GM21619 (cell line): ENCODE measurements around the gene ATAD1.

Experiments used
- ATAC-seq: cut with Tn5 transposase; IDR thresholded peaks from one replicate; pipeline ENCODE4 v1.9.1; 2021; ENCODE audit not compliant: unreplicated experiment

ATAD1 gene

GRCh38 chr10:87721781-87722180 lies 96.2 kb downstream of the ATAD1 start:
- no peak for ATAC-seq

DNA sequence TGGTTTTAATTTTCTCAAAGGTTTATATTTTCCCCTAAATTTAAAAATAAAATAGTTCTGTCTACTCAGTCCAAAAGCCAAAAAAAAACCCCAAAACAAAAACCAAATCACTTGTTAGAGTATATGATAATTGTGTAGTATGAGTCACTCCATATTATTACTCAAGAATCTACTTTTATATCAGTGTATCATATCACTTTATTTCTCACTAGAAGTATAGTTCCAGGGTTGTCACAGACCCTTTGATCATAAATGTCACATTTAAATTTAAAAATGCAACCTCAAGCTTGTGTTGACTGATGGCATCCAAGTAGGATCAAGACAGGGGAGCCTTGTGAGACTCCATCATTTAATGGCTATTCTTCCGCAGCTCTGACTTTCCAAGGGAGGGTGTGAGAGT lies 97.4 kb downstream of the ATAD1 start:
- no peak for ATAC-seq

DNA sequence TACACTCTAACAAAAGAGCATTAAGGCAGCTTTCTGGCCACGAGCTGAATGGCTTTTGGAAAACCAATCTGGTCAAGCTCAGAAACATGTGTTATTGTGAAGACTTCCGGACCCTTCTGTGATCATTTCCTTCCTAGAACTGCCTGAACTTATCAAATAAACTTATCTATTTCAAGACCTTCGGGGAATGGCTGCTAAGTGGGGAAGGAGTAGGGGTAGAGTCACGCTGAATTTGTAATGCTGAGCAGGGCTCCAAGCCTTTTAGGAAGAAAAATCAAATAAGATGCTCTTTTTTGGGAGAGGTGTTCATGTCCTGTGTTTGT lies 101.7 kb downstream of the ATAD1 start:
- ATAC-seq: no peak

- no peak for ATAC-seq
Measured at GRCh38 chr10:87715552-87716347, 102.3 kb downstream of the ATAD1 start.

GRCh38 chr10:87713707-87714106 lies 104.3 kb downstream of the ATAD1 start:
- ATAC-seq: no peak

DNA sequence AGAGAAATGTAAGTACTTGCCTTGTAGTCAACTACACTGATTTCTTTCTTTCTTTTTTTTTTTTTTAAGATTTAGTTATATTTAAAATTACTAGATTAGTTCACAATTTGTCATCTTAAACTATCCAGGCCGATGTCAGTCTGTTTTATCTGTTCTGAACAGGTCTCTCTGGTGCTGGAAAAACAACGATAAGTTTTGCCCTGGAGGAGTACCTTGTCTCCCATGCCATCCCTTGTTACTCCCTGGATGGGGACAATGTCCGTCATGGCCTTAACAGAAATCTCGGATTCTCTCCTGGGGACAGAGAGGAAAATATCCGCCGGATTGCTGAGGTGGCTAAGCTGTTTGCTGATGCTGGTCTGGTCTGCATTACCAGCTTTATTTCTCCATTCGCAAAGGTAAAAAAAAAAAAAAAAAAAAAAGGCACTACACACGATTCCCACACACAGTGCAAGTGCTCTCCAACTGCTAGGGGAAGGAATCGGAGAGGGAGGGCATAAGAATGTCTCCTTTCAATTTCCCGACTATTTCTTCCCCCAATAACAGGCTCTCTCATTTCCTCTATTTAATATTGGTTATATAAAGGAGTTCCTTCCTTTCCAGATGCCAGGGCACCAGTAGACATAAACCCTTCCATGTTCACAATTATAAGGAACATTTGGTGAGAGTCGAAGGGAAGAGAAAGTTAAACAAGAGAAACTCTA lies 105.0 kb downstream of the ATAD1 start:
- no peak for ATAC-seq

GRCh38 chr10:87707254-87707653 lies 110.8 kb downstream of the ATAD1 start:
- ATAC-seq: no peak

- ATAC-seq: no peak
Measured at GRCh38 chr10:87706731-87707130, 111.3 kb downstream of the ATAD1 start.

DNA sequence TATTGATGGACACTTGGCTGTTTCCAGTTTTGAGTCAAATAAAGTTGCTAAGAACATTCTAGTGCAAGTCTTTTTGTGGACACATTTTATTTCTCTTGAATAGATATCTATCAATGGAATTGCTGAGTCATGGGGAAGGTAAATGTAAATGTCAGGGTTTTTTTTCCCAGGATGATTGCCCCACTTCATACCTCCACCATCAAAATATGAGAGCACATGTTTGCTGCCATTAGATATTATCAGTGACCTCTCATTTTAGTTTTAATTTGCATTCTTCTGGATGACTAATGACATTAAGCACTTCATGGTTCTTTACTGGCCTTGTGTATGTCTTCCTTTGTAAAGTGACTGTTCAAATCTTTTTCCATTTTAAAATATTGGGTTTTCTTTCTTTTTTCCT lies 112.7 kb downstream of the ATAD1 start:
- no peak for ATAC-seq

DNA sequence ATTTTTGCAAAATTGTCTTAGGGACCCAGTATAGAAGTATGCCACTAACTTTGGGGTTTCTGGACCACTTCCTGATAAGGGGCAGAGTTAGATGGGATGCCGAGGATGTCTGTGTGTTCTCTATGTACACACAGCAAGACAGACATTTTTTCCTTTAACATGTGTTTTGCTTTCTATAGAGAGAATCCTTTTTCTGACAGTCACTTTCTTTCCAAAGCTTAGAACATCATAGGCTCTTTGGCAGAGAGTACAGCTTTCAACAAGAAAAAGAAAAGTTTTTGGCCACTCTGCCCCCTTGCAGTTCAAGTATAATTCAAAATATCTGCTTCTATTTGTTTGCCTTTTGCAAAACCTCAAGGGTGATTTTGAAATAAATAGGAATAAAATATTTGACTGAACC lies 114.3 kb downstream of the ATAD1 start:
- no peak for ATAC-seq

- ATAC-seq: no peak
Measured at GRCh38 chr10:87702973-87703294, 115.1 kb downstream of the ATAD1 start.

DNA sequence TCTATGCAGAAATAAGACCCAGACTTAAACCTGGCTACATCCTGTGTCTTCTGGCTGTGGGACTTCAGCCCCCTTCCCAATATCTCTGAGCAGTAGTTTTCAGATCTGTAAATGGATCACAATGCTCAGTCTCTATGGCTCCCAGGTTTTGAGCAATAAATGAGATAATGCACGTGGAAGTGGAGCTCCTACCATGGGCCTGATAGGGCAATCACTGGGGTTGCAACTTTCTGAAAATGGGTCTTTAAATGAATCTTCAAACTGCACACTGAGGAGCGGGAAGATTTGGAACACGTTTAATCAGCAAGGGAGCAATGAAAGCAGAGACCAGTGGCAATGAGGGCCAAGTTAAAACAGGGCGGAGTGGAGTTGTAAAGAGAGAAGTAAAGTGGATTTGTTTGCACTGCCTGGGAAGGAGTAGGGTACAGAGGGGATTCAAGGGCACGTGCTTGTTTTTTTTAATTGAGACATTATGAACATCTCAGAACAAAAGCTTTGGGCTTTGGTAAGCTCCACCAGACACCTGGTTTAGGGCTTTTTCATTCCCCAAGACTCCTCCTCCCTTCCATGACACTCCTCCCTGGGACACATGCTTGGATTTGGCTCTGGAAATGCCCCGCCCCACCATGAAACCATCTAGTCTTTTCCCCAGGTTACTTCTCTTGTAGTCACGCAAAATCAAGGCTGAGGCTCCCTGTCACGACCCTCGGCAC lies 115.6 kb downstream of the ATAD1 start:
- ATAC-seq: no peak
